ENCODE data around the gene CDC42BPG.

CDC42BPG gene, protein sequence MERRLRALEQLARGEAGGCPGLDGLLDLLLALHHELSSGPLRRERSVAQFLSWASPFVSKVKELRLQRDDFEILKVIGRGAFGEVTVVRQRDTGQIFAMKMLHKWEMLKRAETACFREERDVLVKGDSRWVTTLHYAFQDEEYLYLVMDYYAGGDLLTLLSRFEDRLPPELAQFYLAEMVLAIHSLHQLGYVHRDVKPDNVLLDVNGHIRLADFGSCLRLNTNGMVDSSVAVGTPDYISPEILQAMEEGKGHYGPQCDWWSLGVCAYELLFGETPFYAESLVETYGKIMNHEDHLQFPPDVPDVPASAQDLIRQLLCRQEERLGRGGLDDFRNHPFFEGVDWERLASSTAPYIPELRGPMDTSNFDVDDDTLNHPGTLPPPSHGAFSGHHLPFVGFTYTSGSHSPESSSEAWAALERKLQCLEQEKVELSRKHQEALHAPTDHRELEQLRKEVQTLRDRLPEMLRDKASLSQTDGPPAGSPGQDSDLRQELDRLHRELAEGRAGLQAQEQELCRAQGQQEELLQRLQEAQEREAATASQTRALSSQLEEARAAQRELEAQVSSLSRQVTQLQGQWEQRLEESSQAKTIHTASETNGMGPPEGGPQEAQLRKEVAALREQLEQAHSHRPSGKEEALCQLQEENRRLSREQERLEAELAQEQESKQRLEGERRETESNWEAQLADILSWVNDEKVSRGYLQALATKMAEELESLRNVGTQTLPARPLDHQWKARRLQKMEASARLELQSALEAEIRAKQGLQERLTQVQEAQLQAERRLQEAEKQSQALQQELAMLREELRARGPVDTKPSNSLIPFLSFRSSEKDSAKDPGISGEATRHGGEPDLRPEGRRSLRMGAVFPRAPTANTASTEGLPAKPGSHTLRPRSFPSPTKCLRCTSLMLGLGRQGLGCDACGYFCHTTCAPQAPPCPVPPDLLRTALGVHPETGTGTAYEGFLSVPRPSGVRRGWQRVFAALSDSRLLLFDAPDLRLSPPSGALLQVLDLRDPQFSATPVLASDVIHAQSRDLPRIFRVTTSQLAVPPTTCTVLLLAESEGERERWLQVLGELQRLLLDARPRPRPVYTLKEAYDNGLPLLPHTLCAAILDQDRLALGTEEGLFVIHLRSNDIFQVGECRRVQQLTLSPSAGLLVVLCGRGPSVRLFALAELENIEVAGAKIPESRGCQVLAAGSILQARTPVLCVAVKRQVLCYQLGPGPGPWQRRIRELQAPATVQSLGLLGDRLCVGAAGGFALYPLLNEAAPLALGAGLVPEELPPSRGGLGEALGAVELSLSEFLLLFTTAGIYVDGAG (N-terminal part only)

DNA sequence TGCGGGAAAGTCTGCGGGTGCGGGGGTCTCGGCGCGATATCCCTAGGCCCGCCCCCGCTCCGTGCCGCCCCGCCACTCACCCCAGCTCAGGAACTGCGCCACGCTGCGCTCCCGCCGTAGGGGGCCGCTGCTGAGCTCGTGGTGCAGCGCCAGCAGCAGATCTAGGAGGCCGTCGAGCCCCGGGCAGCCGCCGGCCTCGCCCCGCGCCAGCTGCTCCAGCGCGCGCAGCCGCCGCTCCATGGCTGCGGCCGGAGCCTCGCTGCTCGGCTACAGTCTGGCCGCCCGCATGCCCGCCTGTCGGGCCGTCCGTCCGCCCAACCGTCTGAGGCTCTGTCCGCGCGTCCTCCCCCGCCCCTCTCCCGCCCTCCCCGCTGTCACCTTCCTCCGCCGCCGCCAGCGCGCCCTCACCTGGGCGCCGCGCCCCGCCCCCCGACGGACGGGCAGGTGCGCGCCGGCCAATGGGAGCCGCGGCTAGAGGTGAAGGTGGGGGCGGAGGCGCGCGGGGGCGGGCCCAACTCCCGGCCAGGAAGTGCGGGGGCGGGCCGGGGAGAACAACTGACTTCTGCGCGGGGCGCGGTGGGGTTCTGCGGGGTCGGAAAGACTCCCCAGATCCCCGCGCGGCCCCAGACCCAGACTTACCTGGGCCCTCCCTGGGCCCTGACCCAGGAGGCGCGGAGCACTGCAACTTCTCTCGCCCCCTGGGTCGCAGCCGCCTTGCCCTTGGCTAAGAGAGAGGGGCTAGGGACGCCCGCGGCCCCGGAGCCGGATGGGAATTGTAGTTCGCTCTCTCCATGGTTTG is at the start of gene CDC42BPG:
Gene CDC42BPG (minus strand): TSS at position 324 of the 799 bp plus-strand sequence. CDS start 84 bp downstream, at position 240.
- DNase-seq, result no peak

DNA sequence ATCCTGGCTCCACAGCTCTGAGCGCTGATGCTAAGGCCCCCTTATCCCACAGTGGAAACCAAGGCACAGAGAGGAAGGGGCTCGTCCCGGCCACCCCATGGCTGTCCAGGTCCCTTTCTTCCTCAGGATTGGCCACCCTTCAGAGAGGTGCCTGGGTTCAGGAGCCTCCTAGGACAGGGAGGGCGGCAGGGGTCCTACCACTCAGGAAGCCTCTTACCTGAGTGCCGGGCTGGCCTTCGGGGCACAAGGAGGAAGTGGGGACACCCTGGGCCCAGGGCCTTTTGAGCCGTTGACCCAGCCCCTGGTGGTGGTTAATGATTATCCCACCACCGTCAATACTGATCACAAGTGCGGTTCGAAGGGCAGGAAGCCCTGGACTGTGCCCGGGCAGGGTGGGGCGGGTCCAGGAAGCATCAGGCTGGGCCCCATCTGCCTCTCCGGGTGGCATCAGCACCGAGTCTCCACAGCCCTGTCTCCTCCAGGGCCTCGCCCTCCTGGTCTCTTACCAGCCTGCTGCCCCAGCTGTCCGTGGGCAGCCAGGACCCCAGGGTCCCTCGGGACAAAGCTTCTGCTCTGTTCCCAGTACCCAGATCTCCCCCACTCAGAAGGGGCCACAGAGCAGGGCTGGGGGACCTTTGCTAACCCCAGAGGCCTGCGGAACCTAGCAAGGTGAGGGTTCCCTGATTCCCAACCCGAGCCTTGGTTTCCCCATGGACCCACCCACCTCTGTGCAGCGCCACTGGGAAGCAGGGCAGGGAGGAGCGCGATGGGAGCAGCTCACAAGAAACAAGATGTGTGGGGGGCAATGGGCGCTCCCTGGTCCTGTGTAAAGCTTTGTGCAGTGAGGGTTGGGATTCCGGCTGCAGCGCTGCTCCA is 49.0 kb upstream of the CDC42BPG start:
- DNase-seq, result no peak

DNA sequence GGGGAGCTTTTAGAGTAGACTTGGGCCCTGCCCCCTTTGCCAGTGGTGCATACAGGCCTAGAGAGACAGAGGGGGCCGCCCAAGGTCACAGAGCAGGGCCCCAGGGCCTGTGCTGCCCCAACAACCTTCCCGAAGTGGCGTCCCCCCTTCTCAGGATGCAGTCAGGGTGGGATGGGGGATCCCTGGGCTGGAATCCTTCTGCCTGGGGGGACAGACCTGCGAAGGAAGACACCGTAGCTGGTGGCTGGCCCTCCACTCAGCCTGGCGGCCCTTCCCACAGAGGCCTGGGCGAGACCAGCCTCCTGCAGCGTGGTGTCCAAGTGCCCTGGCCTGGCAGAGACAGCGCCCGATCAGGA is 48.4 kb upstream of the CDC42BPG start:
- no peak for DNase-seq

GRCh38 chr11:64892411-64892831 is 48.0 kb upstream of the CDC42BPG start:
- no peak for DNase-seq

DNA sequence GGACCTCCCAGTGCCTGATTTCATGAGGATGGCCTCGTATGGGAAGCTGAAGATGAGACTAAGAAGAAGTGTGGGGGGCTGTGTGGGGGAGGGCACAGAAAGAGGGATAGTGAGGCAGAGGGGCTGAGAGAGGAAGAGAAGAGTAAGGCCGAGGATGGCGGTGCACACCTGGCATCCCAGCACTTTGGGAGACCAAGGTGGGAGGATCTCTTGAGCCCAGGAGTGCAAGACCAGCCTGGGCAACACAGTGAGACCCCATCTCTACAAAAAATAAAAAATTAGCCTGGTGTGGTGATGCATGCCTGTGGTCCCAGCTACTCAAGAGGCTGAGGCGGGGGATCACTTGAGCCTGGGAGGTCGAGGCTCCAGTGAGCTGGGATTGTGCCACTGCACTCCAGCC is 47.4 kb upstream of the CDC42BPG start:
- no peak for DNase-seq

DNA sequence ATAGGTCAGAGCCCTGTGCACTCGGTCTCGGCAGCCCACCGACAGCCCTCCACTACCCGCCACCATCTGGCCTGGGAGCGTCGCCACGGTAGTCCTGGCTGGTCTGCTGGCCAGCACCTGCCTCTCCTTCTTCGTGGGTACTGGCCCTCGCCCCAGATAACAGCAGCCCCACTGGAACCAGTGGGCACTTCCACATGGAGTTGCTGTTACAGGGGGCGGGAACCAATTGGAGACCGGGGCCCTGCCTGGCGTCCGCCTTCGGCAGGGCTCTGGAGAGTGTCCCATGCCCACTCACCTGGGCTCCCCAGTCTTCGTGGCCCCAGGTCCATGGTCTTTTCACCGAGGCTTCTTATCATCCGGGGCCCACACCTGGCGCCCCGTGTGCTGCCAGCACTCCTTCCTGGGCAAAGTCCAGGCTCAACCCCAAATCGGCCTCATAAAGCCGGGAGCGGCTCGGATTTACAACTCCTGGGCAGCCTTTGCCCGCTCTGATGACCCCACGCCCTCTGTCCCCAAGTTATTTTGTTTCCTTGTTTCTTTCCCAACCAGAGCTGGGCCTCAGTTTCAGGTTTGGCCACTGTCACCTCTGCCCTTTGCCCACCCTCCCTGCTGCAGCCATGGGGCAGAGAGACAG is 46.9 kb upstream of the CDC42BPG start:
- DNase-seq, result no peak

GRCh38 chr11:64890522-64890939 is 46.1 kb upstream of the CDC42BPG start:
- peak; percentile 39 to 80 for DNase-seq

- no peak for DNase-seq
Measured at GRCh38 chr11:64888729-64889511, 44.5 kb upstream of the CDC42BPG start.

DNA sequence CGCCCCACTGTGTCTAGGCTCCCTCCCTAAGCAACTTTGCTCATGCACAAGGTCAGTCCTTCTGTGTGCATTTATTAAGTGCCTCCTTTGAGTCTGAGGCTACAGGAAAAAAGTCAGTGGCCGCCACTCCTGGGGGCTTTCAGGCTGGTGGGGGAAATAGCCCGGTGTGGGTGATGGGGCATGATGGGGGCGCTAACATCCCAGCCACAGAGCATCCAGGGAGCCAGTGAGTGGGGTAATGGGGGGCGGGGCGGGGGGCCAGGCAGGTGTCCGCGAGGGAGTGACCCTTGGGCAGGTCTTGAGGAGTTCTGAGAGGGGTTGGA is 43.9 kb upstream of the CDC42BPG start:
- no peak for DNase-seq

DNA sequence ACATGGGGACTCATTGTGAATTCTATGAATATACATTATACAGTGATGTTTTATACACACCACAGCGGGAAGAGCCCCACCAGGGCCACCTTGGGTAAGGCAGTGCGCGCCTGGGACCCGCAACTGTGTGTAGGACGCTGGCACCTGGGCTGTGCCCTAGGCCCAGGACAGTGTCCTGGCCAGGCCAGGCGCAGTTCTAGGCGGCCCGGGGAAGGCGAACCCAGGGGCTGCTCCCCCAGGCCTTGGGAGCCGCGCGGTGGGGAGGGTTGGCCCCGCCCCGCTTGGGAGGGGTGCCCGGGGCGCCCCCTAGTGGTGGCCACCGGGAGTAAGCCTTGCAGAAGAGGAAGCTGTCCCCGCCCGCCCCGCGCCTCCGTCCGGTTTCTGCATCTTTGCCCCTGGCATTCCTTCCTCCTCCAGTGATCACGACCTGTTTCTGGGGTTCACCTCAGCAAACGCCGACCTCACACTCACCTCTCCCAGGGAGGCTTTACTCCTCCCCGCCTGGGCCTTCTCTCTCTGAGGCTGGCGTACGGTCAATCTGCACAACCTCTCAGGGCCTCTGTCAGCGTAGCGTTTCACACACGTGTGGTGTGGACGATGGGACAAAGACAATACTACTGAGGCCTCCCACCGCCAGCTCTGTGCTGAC is 43.4 kb upstream of the CDC42BPG start:
- no peak for DNase-seq

- DNase-seq, result no peak
Measured at GRCh38 chr11:64887234-64887756, 42.8 kb upstream of the CDC42BPG start.

DNA sequence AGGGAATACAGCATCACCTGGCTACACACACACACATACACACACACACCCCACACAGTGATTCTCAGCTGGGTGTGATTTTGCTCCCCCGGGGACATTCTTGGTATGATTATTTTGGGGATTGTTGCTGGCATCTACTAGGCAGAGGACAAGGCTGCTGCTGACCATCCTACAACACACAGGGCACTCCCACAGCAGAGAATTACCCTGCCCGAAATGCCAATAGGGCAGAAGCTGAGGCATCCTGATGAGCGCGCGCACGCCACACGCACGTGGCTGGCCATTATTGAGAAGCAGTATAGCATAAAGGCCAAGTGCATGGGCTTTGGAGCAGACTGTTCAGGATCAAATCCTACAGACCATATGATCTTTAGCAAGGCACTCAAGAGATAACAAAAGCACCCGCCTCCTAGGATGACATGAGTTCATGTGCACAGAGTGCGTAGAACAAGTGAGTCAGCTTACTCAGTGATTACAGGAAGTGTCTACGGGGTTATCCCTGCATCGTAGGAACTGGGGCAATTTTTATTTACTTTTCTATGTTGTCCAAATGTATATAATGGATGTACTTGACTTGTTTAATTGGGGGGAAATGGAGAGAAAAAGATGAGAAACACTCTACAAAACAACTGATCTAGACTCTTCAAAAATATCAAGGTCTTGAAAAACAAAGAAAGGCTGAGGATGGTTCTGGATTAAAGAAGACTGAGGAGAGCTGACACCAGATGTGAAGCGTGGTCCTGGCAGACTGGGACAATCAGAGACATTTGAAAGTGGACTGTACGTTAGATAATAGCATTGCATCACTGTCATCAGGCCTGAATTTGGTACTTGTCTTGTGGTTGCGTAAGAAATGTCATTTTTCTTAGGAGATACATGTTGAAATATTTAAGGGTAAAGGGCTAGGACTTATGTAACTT is 41.2 kb upstream of the CDC42BPG start:
- DNase-seq, result no peak

- no peak for DNase-seq
Measured at GRCh38 chr11:64884019-64884418, 39.6 kb upstream of the CDC42BPG start.

GRCh38 chr11:64883575-64883974 is 39.1 kb upstream of the CDC42BPG start:
- no peak for DNase-seq

- DNase-seq, result no peak
Measured at GRCh38 chr11:64882243-64882642, 37.8 kb upstream of the CDC42BPG start.

DNA sequence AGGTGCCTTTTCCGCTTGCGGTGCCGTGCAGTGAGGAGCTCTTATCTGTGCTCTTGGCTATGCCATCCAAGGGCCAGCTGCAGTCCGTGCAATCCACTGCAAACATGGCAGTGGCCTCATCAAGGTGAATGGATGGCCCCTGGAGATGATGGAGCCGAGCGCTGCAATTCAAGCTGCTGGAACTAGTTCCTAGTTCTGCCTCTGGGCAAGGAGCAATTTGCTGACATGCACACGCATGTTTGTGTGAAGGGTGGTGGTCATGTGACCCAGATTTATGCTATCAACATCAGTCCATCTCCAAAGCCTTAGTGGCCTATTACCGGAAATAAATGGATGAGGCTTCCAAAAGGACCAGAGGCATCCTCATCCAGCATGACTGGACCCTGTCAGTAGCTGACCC is 37.0 kb upstream of the CDC42BPG start:
- no peak for DNase-seq

DNA sequence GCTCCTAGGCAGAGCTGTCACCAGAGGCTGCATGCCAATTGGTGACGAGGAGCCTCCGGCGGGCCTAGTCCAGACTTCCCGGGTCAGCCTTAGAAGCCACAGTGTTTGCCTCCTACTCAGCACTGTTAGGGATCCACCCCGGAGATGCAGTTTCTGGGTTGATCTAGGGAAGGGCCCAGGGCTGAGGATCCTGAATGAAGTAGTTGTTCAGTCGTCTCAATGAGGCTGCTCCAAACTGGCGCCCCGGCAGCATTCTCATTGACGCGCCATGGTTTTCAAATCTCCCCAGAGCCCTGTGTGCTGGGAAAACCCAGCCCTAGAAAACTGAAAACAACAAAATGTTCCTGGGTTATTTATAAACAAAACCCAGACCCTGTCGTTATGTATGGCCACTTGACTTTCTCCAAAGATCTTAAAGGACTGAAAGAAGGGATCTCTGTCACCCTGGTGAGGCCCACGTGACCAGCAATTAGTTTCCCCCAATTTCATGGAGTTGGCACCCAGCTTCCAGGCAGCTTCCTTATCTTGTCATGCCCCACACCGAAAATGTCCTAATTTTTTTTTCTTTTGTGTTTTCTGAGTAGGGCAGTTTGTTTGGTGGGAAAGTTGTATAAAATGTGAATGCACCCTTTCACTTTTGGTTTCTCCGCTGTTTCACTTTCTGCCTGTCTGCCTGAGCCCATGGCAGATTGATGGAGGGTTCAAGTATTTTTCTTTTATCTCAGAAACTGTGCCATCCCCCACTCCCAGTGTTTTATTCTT is 36.0 kb upstream of the CDC42BPG start:
- no peak for DNase-seq

Data from NCI-H446 (cell line).